Endothelial cell of umbilical vein (primary cell): ENCODE data around the gene POLR2J.

Experiments
- POLR2A ChIP-seq: IDR thresholded peaks from 2 replicates; pipeline ENCODE4 v1.6.1; 2012; ENCODE audit warnings: low read depth, mild to moderate bottlenecking, control low read depth, low read length
- TF ChIP-seq, protein P1 (sequence below), 2 donors: IDR thresholded peaks; 1 replicate in 1 of 2; 2 replicates in 1 of 2; pipeline ENCODE4 v1.5.1; 2011; ENCODE audit warnings: low read length in 2 of 2, mild to moderate bottlenecking in 2 of 2, moderate library complexity in 2 of 2, control low read depth in 1 of 2, inconsistent platforms in 1 of 2, low read depth in 1 of 2; ENCODE audit not compliant: insufficient read depth in 1 of 2; ENCODE audit errors: extremely low read depth in 1 of 2

GRCh38 chr7:102449136-102449535, 29.6 kb downstream of the POLR2J start:
- no peak for TF ChIP-seq POLR2A
- TF ChIP-seq, protein P1, sequence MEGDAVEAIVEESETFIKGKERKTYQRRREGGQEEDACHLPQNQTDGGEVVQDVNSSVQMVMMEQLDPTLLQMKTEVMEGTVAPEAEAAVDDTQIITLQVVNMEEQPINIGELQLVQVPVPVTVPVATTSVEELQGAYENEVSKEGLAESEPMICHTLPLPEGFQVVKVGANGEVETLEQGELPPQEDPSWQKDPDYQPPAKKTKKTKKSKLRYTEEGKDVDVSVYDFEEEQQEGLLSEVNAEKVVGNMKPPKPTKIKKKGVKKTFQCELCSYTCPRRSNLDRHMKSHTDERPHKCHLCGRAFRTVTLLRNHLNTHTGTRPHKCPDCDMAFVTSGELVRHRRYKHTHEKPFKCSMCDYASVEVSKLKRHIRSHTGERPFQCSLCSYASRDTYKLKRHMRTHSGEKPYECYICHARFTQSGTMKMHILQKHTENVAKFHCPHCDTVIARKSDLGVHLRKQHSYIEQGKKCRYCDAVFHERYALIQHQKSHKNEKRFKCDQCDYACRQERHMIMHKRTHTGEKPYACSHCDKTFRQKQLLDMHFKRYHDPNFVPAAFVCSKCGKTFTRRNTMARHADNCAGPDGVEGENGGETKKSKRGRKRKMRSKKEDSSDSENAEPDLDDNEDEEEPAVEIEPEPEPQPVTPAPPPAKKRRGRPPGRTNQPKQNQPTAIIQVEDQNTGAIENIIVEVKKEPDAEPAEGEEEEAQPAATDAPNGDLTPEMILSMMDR (IDR thresholded peaks at IDR 0.05; ENCODE audit: extremely low read depth in 1 of 2, insufficient read depth in 1 of 2, low read depth in 1 of 2, low read length in 2 of 2), result no peak
